GM11168 (cell line): ENCODE data around the gene EDEM2.
"Not testable (repeated sequence)": the region's sequence is repeated elsewhere in the genome, so short reads cannot be mapped to it uniquely, and the experiment has no call there.

Source experiments
- in situ Hi-C: fragments of 300-500 bp; cut with MboI; formaldehyde crosslinking; loops from one replicate; pipeline ENCODE4 v1.12.0; 2022; ENCODE audit warnings: low sequenced_read_pairs; ENCODE audit not compliant: unreplicated experiment

Gene EDEM2

GRCh38 chr20:35171753-35172433 lies 24.8 kb upstream of the EDEM2 start, which contains the start of gene PROCR:
TSS of gene PROCR (plus strand) at chr20:35172072. CDS start at chr20:35172155, 83 bp downstream.
- in situ Hi-C loops, result no loop called here

DNA sequence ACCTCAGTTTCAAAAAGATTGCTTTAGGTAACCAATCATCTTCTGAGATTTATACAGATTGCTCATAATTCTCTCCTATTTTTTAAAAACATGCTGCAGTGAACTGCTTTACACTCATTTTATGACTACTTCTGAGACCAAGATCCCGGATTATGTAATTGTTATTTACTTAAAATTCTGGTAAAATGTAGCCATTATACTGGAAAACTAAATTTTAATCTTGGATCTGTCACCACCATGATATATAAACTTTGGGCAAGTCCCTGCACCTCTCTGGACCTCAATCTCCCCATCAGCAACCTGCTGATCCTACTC lies 24.3 kb upstream of the EDEM2 start:
- in situ Hi-C loops, result no loop called here

DNA sequence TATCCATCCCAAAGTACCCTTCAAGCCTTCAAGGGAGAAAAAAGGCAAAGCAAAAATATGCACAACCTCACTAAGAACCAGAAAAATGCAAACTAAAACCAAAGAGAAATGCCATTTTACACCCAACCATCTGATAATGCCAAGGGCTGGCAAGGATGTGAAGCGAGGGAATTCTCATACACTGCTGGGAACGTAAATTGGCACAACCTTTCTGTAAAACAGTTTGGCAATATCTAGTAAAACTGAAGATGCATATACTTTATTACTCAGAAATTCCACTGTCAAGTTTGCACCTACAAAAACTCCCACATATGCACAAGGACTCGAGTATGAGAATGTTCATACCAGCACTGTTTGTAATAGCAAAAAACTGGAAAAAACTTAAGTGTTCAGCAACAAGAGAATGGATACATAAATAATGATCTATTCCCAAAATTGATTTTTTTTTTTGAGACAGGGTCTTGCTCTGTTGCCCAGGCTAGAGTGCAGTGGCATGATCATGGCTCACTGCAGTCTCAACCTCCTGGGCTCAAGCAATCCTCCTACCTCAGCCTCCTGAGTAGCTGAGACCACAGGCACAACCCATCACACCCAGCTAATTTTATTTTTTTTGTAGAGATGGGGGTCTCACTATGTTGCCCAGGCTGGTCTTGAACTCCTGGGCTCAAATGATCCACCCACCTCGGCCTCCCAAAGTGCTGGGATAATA lies 21.7 kb upstream of the EDEM2 start:
- in situ Hi-C loops, result not testable (repeated sequence)

DNA sequence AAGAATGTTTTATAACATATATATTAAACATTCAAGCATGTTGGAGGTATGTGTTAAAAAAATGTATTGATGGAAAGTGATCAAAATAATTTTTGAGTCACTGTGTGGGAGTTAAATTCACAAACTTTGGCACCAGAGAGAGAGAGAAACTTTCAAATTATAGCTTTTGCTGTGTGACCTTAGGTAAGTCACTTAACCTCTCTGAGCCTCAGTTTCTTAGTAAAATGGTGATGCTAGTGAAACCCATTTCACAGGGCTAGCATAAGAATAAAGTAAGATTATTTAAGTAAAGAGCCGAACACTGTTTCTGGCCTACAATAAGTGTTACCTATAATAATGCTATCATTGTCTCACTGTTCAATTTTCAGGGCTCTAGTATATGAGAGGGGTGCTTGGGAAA lies 20.7 kb upstream of the EDEM2 start:
- in situ Hi-C loops, result no loop called here

DNA sequence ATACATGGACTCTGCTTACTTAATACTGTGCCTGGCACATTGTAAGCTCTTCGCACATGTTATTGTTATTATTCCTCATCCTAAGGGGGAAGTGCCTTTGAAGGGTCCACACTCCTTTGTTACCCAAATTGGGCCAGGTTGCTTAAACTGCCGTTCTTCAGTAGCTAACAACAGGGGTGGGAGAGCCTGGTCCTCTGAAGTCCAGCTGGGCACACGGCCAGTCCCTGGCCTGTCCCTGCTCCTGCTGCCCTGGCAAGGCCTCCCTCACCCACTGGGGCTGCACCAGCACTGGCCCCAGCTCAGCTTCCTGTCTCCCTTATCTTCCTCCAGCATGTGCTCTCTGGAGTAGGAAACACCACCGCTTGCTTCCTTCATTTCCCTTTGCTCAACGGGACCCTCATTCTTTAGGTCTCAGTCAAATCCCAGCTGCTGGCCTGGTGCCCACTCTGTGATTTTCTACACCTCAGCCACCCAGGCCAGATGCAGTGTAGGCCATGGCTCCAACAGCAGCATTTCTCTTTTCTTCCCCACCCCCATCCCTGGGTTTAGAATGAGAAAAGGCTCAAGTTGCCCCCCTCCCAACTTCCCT lies 19.2 kb upstream of the EDEM2 start:
- in situ Hi-C loops, result no loop called here

DNA sequence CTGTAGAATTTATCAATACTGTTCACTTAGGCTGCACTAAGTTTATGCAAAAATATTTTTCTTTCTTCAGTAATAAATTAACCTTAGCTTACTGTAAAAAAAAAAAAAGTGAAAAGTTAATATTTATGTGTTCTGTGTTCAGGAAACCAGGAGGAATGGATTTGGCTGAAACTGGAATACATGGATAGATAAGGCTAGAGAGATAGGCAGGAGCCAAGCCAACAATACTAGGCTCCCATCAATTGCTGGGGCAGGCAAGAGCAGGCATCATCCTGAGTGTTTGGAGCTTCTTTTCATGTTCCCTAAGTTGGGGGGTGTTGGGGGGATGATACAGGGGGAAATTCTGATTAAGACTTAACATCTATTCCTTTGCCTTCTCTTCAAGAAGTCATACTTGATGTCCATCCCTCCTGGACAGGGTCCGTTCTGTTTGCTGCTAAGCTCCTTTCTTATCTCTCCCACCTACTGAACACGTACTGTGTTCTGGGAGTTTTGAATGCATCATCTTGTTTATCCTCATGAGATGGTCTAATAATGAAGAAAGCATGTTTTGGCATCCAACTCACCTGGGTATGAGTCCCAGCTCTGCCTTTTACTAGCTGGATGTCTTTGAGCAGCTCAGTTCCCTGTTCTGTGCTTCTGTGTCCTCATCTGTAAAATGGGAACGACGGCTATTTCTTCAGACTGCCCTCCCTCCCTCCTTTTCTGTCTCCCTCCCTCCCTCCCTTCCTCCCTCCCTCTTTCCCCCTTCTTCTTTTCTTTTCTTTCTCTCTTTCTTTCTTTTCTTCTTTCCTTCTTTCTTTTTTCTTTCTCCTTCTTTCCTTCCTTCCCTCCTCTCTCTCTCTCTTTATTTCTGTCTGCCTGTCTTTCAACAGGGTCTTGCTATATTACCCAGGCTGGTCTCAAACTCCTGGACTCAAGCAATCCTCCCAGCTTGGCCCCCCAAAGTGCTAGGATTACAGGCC lies 18.4 kb upstream of the EDEM2 start:
- in situ Hi-C loops, result no loop called here

DNA sequence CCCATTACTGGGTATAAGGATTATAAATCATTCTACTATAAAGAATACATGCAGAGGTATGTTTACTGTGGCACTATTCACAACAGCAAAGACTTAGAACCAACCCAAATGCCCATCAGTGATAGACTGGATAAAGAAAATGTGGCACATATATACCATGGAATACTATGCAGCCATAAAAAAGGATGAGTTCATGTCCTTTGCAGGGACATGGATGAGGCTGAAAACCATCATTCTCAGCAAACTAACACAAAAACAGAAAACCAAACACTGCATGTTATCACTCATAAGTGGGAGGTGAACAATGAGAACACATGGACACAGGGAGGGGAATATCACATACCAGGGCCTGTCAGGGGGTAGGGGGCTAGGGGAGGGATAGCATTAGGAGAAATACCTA lies 17.4 kb upstream of the EDEM2 start:
- in situ Hi-C loops, result not testable (repeated sequence)

DNA sequence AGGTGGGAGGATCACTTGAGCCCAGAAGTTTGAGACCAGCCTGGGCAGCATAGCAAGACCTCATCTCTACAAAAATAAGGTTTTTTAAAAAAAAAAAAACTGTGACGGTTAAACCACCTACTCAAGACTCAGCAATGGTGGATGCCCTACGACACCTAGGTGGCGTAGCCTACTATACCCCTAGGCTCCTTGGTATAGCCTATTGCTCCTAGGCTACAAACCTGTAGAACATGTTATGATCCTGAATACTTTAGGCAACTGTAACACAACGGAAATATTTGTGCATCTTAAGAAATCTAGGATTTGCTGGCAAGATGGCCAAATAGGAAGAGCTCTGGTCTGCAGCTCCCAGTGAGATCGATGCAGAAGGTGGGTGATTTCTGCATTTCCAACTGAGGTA lies 13.2 kb upstream of the EDEM2 start:
- in situ Hi-C loops, result not testable (repeated sequence)

DNA sequence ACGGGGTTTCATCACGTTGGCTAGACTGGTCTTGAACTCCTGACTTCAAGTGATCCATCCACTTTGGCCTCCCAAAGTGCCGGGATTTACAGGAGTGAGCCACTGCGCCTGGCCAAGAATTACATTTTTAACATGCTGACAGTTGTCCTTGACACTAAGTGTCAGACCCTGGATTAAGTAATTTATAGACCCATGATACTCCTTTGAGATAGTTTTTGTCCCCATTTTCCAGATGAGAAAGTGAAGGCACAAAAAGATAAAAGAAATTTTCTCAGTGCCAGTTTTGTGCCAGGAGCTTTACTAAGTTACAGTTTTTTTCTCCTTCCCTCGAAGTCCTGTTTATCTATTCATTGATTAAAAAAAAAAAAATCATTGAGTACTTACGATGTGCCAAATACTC lies 9.8 kb upstream of the EDEM2 start:
- in situ Hi-C loops, result no loop called here

- in situ Hi-C loops, result no loop called here
These were observed 8.8 kb upstream of the EDEM2 start for GRCh38 chr20:35155936-35156335.

- in situ Hi-C loops, result no loop called here
These were observed 4.6 kb upstream of the EDEM2 start for GRCh38 chr20:35151736-35152135.

DNA sequence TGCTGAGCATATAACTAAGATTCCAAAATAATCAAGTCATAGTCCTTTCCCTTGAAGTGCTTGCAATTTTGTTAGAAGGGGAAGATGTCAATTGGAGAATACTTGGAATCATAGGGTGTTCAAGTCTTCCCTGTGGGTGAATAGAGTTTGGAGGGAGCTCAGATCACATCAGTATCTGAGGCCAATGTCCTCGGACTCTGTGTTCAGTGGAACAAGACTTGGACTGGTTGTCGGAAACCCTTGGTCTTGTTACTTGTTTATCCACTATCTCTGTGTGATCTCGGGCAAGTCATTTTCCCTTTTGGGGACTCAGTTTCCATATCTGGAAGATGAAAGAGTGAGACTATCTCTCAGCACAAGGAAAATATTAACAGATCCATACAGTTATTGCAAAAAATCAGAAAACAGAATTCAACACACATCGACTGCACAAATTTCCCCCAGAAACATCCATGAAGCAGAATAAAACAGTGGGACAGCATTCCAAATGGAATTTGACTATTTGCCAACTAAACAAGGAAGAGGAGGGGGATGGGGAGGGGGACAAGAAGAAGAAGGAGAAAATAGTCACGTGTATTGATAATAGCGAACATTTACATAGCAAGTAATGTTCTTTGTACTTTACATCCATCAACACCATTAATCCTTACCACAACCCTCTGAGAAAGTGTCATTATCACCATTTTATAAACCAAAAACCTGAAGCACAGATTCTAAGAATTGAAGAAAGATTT lies 3.9 kb upstream of the EDEM2 start:
- in situ Hi-C loops, result no loop called here

GRCh38 chr20:35147575-35148071 lies 487 bp upstream of the EDEM2 start:
- in situ Hi-C loops, result not testable (repeated sequence)

GRCh38 chr20:35146299-35146919 lies 727 bp downstream of the EDEM2 start:
- in situ Hi-C loops, result no loop called here

DNA sequence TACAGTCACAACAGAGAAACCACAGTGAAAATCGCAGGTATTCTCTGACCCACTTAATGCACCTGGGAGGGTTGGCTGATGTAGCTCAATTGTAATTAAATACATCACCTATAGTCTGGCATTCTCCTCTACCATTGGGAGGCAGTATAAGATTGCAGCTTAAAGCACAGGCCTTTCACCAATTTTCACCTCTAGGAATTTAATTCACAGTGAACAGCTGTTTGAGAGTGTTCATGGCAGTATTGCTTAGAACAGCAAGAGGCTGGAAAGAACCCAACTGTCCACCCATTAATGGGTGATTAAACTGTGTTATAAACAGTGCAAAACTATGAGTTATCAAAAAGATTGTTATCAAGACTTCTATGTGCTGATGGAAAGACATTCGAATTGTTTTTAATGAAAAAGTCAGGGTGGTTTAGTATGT lies 2.0 kb downstream of the EDEM2 start:
- in situ Hi-C loops, result no loop called here

DNA sequence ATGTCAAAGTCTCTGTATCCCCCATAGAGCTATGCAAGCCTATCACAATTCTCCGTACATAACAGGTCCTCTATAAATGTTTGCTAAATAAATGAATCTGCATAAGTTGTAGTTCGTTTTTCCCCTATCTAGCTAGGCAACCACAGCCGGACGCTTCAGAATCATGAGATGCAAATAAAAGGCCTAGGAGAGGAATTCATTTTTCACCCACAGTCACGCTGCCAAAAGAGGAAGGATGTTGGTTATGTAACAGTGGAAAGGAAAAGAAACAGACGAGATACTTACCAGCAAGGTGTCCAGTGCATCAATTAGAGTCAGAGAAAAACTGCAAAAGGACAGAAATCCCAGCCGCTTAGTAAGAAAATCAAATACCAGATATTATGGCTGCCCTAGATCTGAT lies 2.4 kb downstream of the EDEM2 start:
- in situ Hi-C loops, result no loop called here

DNA sequence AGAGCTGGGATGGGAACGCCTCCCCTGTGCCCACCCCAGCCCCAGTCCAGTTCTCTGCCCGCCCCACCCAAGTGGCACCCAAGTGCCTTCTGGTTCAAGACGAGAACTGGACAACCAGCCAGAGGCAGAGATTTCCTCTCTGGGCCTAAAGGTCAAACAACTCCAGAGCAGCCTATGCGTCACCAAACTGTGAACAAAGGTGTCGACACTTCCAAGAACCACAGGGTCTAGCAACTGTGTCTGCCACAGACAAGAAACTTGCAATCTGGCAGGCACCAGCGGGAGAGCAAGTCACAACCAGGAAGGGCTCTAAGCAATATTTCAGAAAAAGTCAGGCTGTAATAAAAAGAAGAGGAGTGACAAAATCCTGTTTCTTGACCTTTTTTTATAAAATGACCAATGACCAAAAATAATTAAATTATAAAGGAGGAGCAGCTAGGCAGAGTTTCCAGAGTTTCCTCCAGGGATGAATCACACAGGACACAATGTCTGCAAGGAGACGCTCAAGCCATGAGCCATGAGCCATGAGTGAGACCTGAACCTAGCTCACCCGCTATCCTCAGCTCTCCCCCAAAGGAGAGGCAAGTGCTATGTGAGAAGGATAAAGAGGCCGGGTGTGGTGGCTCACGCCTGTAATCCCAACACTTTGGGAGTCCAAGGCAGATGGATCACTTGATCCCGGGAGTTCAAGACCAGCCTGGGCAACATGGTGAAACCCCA lies 11.1 kb downstream of the EDEM2 start:
- in situ Hi-C loops, result no loop called here

DNA sequence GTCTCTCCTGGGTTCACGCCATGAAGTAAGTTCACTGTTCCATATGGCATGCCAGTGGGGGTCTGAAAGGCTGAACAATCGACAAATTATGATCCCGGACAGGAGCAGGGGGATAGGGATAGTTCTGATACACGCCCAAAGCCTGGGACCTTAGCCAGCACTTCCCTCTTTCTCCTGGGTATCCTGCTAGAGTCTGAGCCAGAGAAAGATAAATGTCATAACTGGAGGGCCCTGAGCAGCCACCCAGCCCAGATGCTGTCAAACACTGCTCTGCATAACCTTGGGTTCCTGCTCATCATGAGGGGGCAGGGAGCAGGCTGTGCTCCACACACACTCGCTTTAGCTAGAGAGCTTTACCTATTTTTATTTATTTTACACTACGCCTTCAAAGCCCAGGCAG lies 12.3 kb downstream of the EDEM2 start:
- in situ Hi-C loops, result no loop called here

- in situ Hi-C loops, result no loop called here
These were observed 12.7 kb downstream of the EDEM2 start for GRCh38 chr20:35134472-35134871.
